RWPE1 (cell line): ENCODE measurements around the gene GPR37.

Source experiments
- CTCF ChIA-PET: fragments of 350-600 bp; sonication (Branson Sonifier 250); formaldehyde crosslinking; extraction: SDS; loops from one replicate; lab custom pipeline; 2021; lab: Yijun Ruan, JAX
- POLR2A ChIA-PET: fragments of 400-600 bp; formaldehyde crosslinking; extraction: SDS; loops from one replicate; lab custom pipeline; 2020; ENCODE audit warnings: antibody characterized with exemption; ENCODE audit not compliant: low non-redundant PET; lab: Yijun Ruan, JAX
- DNase-seq: peaks from one replicate; pipeline ENCODE4 v3.0.0; 2012; ENCODE audit warnings: low spot score
- H3K27ac ChIP-seq: fragments of 450-650 bp; 2 replicates; pipeline ENCODE4 v1.5.1; 2017
- TF ChIP-seq, protein P1 (sequence below): fragments of 450-650 bp; conservative IDR thresholded peaks from 2 replicates; pipeline ENCODE4 v1.5.1; 2017; ENCODE audit warnings: low read depth, mild to moderate bottlenecking

GPR37 gene

DNA sequence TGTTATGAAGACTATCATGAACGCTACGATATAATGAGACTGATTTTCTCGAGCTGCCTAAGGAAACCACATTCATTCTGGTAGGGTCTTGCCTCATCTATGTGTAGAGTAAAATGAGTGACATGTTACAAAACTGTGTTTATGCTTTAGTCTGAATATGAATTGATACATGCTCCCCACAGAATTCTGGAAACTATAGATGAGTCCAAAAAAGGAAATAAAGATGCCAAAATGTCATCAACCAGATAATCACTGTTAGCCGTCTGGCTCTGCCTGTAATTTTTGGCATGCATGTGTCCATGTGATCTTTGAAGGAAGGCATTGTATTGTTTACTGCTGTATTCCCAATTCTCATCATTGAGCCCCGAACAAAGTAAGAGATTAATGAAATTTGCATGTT, 42.6 kb upstream of the GPR37 start:
- POLR2A ChIA-PET, result no interaction called here
- TF ChIP-seq, protein P1, sequence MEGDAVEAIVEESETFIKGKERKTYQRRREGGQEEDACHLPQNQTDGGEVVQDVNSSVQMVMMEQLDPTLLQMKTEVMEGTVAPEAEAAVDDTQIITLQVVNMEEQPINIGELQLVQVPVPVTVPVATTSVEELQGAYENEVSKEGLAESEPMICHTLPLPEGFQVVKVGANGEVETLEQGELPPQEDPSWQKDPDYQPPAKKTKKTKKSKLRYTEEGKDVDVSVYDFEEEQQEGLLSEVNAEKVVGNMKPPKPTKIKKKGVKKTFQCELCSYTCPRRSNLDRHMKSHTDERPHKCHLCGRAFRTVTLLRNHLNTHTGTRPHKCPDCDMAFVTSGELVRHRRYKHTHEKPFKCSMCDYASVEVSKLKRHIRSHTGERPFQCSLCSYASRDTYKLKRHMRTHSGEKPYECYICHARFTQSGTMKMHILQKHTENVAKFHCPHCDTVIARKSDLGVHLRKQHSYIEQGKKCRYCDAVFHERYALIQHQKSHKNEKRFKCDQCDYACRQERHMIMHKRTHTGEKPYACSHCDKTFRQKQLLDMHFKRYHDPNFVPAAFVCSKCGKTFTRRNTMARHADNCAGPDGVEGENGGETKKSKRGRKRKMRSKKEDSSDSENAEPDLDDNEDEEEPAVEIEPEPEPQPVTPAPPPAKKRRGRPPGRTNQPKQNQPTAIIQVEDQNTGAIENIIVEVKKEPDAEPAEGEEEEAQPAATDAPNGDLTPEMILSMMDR, result no peak
- DNase-seq, result no peak
- CTCF ChIA-PET, result no interaction called here
- H3K27ac ChIP-seq, result no peak overlapping the region

DNA sequence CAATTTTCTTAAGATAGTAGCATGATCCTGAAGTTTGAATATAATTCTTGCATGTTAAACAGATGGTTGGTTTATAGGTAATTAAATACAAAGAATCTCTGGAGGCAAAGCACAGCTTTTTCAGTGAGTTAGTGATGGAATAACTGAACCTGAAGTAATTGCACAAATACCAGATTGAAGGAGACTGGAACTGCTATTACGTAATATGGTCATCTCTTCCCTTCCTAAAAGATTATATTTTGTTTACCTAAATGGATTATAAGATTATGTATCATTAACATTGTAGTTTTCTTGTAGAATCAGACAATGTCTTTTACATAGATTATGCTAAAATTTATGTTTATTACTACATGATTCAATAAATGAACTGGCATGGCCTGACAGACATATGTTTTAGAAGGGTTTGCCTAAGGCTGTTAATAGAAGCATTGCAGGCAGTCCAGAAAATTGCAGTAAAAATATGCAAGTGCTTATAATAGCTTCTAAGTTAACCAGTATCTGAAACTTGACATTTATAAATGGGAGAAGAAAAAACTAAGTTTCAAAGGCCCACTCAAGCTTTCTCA, 35.8 kb upstream of the GPR37 start:
- H3K27ac ChIP-seq, result no peak overlapping the region
- ChIA-PET CTCF (no interaction called here), POLR2A (no interaction called here)
- no peak for DNase-seq
- TF ChIP-seq, protein P1, result no peak

DNA sequence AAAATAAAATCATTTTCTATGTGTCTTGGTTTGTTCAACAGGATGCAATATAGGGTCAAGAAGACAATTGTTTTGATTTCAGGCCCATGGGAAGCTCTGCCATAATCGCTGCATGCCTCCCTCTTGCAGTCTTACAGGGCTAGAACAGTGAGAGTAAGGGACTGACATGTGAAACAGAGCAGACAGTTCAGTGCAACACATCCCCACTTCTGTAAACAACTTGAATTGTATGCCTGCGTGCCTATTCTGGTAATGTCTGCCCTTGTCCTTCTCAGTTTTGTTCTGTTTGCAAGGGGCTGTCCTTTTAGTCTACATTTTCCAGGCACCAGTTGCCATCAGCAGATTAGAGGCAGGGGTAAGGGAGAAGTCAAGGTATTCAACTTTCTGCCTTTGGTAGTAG, 34.8 kb upstream of the GPR37 start:
- no peak for DNase-seq
- POLR2A ChIA-PET, result no interaction called here
- CTCF ChIA-PET, result no interaction called here
- no peak overlapping the region for H3K27ac ChIP-seq
- TF ChIP-seq, protein P1, result no peak

DNA sequence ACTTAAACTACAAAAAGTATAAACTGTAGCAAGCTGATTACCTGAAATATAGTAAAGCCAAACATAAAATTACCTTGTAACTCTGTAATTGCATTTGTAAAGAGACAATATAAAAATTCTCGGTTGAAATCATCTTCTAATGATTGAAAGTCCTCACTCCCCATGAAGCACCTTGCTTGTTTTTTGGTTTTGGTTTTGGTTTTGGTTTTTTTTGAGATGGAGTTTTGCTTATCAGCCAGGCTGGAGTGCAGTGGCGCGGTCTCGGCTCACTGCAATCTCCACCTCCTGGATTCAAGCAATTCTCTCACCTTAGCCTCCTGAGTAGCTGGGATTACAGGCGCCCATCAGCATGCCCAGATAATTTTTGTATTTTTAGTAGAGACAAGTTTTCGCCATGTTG, 33.9 kb upstream of the GPR37 start:
- no peak for DNase-seq
- H3K27ac ChIP-seq, result no peak overlapping the region
- ChIA-PET CTCF (interaction anchor here (0.7 kb wide), 1 partner anchor 87 kb away, joined by 5 read pairs; no protein-coding TSS in a partner anchor), POLR2A (no interaction called here)
- TF ChIP-seq, protein P1, result no peak

DNA sequence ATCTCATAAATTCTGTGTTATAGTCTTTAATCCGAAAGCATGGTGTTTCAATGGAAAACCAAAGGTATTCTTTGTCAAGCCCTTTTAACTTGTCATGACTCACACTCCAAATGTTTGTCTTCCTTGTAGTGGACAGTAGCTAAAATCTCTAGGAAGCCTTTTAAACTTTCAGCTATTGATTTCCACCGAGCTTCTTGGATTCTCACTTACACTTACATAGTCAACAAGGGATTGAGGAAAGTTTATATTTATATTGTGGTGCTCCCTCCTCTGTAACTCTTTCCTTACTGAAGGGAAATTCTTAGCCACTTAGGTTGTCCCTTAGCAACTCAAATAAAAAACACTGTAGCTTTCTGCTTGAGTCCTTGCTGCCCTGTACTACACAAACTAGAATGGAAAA, 31.2 kb upstream of the GPR37 start:
- ChIA-PET POLR2A (no interaction called here), CTCF (no interaction called here)
- DNase-seq, result no peak
- no peak overlapping the region for H3K27ac ChIP-seq
- TF ChIP-seq, protein P1, result no peak

DNA sequence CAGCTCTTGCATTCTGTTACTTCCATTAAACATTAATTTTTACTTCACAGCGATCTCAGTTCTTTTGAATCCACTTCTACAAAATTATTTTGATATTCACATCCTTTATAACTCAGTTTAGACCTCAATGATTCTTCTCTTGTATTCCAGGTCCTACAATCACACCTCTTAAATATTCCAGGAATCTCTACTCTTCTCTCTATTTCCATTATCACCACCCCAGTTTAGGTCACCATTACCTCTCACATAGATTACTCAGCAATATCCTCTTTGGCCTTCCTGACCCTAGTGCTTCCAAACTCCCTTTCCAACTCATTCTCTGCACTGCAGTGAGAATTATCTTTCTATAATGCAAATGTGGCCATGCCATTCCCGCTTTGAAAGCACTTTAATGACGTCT, 27.1 kb upstream of the GPR37 start:
- TF ChIP-seq, protein P1, result no peak
- DNase-seq, result no peak
- H3K27ac ChIP-seq, result no peak overlapping the region
- POLR2A ChIA-PET, result no interaction called here
- CTCF ChIA-PET, result no interaction called here
